Trophoblast cell (in vitro differentiated cells and primary cell): ENCODE measurements around the gene ASTN1.

Source experiments
- DNase-seq, 2 donors: peaks; one replicate each; pipeline ENCODE4 v3.0.0-alpha.2; 2016
- H2AFZ ChIP-seq: 2 replicates; pipeline ENCODE4 v1.6.1; 2013; ENCODE audit warnings: low read length, moderate library complexity, mild to moderate bottlenecking; ENCODE audit not compliant: insufficient read depth, poor library complexity
- H2AK5ac ChIP-seq: 2 replicates; pipeline ENCODE4 v1.6.1; 2013; ENCODE audit warnings: mild to moderate bottlenecking, low read length
- H2BK120ac ChIP-seq: 2 replicates; pipeline ENCODE4 v1.6.1; 2013; ENCODE audit warnings: low read length, mild to moderate bottlenecking, moderate library complexity; ENCODE audit not compliant: insufficient read depth, poor library complexity
- H2BK12ac ChIP-seq: 2 replicates; pipeline ENCODE4 v1.6.1; 2013; ENCODE audit warnings: mild to moderate bottlenecking, low read length, moderate library complexity
- H2BK5ac ChIP-seq: 2 replicates; pipeline ENCODE4 v1.6.1; 2013; ENCODE audit warnings: low read length, low read depth, moderate library complexity, mild to moderate bottlenecking; ENCODE audit not compliant: poor library complexity
- H3K14ac ChIP-seq: 2 replicates; pipeline ENCODE4 v1.6.1; 2013; ENCODE audit warnings: mild to moderate bottlenecking, low read length
- H3K18ac ChIP-seq: 2 replicates; pipeline ENCODE4 v1.6.1; 2013; ENCODE audit warnings: mild to moderate bottlenecking, low read length
- H3K23ac ChIP-seq: 2 replicates; pipeline ENCODE4 v1.6.1; 2013; ENCODE audit warnings: low read length
- H3K27ac ChIP-seq: 2 replicates; pipeline ENCODE4 v1.5.1; 2013; ENCODE audit warnings: low read depth, mild to moderate bottlenecking, inconsistent platforms, low read length, moderate library complexity
- H3K27me3 ChIP-seq: 2 replicates; pipeline ENCODE4 v1.6.1; 2013; ENCODE audit warnings: inconsistent platforms, mild to moderate bottlenecking, low read length, moderate library complexity; ENCODE audit not compliant: insufficient read depth
- H3K36me3 ChIP-seq, 2 experiments: 1 replicate in 1 of 2; 2 replicates in 1 of 2; pipeline ENCODE4 v1.6.1; 2013; ENCODE audit warnings: low read length in 2 of 2, mild to moderate bottlenecking in 2 of 2, moderate library complexity in 1 of 2; ENCODE audit not compliant: insufficient read depth in 2 of 2, control insufficient read depth in 1 of 2
- H3K4ac ChIP-seq: 2 replicates; pipeline ENCODE4 v1.6.1; 2013; ENCODE audit warnings: low read depth, mild to moderate bottlenecking, low read length, moderate library complexity
- H3K4me1 ChIP-seq, 2 experiments: 1 replicate in 1 of 2; 2 replicates in 1 of 2; pipeline ENCODE4 v1.6.1; 2013; ENCODE audit warnings: low read length in 2 of 2, mild to moderate bottlenecking in 2 of 2, moderate library complexity in 1 of 2; ENCODE audit not compliant: insufficient read depth in 2 of 2, control insufficient read depth in 1 of 2
- H3K4me2 ChIP-seq: 2 replicates; pipeline ENCODE4 v1.6.1; 2013; ENCODE audit warnings: inconsistent platforms, mild to moderate bottlenecking, low read length, moderate library complexity
- H3K4me3 ChIP-seq: 2 replicates; pipeline ENCODE4 v1.5.1; 2013; ENCODE audit warnings: mild to moderate bottlenecking, low read depth, low read length, inconsistent platforms
- H3K79me1 ChIP-seq: one replicate; pipeline ENCODE4 v1.6.1; 2013; ENCODE audit warnings: low read length
- H3K79me2 ChIP-seq: 2 replicates; pipeline ENCODE4 v1.6.1; 2013; ENCODE audit warnings: low read length, mild to moderate bottlenecking; ENCODE audit not compliant: control insufficient read depth, insufficient read depth, poor library complexity
- H3K9ac ChIP-seq: 2 replicates; pipeline ENCODE4 v1.6.1; 2013; ENCODE audit warnings: mild to moderate bottlenecking, low read length
- H3K9me3 ChIP-seq: 2 replicates; pipeline ENCODE4 v1.6.1; 2013; ENCODE audit warnings: low read depth, mild to moderate bottlenecking, control low read depth, inconsistent platforms, low read length; ENCODE audit not compliant: insufficient read depth
- H4K12ac ChIP-seq: 2 replicates; pipeline ENCODE4 v1.6.1; 2013; ENCODE audit warnings: low read depth, mild to moderate bottlenecking, low read length, moderate library complexity
- H4K8ac ChIP-seq: 2 replicates; pipeline ENCODE4 v1.6.1; 2013; ENCODE audit warnings: low read depth, mild to moderate bottlenecking, low read length, moderate library complexity
- H4K91ac ChIP-seq: one replicate; pipeline ENCODE4 v1.6.1; 2013; ENCODE audit warnings: low read depth, mild to moderate bottlenecking, low read length, moderate library complexity
- WGBS: extraction: QIAGEN DNeasy Blood & Tissue Kit; methylation state at CpG from one replicate; pipeline ENCODE4 v1.1.7; 2013; ENCODE audit warnings: missing lambda C conversion rate; ENCODE audit not compliant: insufficient read length, insufficient coverage; ENCODE audit errors: extremely low coverage; 5-methylcytosine and 5-hydroxymethylcytosine counted together

The ASTN1 gene

DNA sequence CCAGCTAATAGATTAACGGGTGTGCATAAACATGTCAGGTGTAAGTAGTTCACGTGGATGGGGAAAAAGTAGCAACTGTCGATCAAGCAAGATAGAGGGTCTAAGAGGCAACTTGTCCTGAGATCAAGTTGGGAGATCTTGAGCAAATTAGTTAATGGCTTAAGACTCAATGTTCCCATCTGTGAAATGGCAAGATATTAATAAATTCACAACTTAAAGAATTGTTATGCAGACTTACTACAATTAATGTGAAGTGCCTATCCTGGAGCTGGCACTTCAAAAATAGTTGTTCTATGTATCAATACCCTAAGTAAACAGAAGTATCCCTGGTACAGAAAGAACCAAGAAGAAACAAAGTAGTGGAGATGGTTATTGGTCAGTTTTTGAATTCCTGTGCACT, 312.4 kb downstream of the ASTN1 start:
- no peak overlapping the region for H2AK5ac ChIP-seq
- H3K79me2 ChIP-seq = no peaks in the 10 kb centered on the region
- H3K79me1 ChIP-seq = peaks cover 14% of the 10 kb centered on the region
- H2BK5ac ChIP-seq = no peak overlapping the region
- H4K12ac ChIP-seq = no peak overlapping the region
- no peak overlapping the region for H3K4me2 ChIP-seq
- H3K4ac ChIP-seq = no peak overlapping the region
- H3K4me3 ChIP-seq = no peak overlapping the region
- no peak overlapping the region for H3K18ac ChIP-seq
- H3K36me3 ChIP-seq = no peaks in the 10 kb centered on the region
- no peak overlapping the region for H2BK12ac ChIP-seq
- H3K9me3 ChIP-seq = no peaks in the 10 kb centered on the region
- H3K27ac ChIP-seq = no peak overlapping the region
- no CpG with 5 or more reads among the region's 3 CpGs for WGBS
- no peak overlapping the region for H2AFZ ChIP-seq
- H3K4me1 ChIP-seq = peaks cover 14 to 20% of the 10 kb centered on the region in 2 experiments
- H3K9ac ChIP-seq = no peak overlapping the region
- no peak overlapping the region for H3K23ac ChIP-seq
- no peaks in the 10 kb centered on the region for H3K27me3 ChIP-seq
- H3K14ac ChIP-seq = no peak overlapping the region
- H2BK120ac ChIP-seq = no peak overlapping the region
- DNase-seq = no peak
- no peak overlapping the region for H4K91ac ChIP-seq
- no peak overlapping the region for H4K8ac ChIP-seq

DNA sequence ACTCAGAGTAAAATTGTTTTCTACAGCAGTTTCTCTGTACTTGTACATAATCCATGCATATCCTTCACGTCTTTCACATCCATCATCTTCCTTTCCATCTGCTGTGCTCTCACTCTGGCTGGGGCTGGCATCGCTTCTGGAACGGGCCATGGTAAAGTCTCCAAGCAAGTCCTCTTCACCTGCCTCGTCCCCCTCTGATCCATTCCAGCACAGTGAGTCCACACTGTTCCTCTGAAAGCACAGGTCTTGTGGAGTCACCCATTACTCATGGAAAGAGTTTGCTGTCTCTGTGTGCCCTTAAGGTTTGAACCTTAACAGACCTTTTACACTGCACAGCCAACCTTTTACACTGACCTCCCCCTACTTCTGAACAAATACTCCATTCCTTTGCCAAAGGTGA, 313.6 kb downstream of the ASTN1 start:
- no peak overlapping the region for H3K27ac ChIP-seq
- H3K23ac ChIP-seq = no peak overlapping the region

DNA sequence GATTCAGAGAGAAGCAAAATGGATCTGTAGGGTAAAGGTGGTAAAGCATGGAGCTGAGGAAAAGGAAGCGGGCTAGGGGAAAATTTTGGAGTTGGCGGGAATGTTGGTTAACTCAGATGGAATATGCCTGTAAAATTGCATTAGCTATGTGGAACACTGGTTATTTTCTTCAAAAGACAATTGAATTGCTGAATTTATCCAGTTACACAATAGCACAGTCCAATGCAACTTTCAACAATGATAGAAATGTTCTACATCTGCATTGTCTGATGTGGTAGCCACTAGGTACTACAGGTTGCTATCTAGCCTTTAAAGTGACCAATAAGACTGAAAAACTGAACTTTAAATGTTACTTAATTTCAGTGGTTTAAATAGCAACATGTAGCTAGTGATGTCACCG, 315.2 kb downstream of the ASTN1 start:
- no peak overlapping the region for H3K27ac ChIP-seq
- H3K4me1 ChIP-seq = peaks cover 14 to 26% of the 10 kb centered on the region in 2 experiments
- WGBS = 100% methylated on average over 2 of the region's 3 CpGs
- peak overlapping the region; percentile 12 for H2BK5ac ChIP-seq
- no peak overlapping the region for H3K18ac ChIP-seq
- no peaks in the 10 kb centered on the region for H3K36me3 ChIP-seq
- H2AFZ ChIP-seq = no peak overlapping the region
- H3K23ac ChIP-seq = no peak overlapping the region
- no peak overlapping the region for H2BK120ac ChIP-seq
- no peak overlapping the region for H4K8ac ChIP-seq
- H3K4ac ChIP-seq = no peak overlapping the region
- H4K12ac ChIP-seq = no peak overlapping the region
- no peak overlapping the region for H2AK5ac ChIP-seq
- H3K27me3 ChIP-seq = no peaks in the 10 kb centered on the region
- H3K4me3 ChIP-seq = no peak overlapping the region
- H3K4me2 ChIP-seq = no peak overlapping the region
- H3K9ac ChIP-seq = no peak overlapping the region
- H3K79me2 ChIP-seq = no peaks in the 10 kb centered on the region
- peak overlapping the region; percentile 84 for H2BK12ac ChIP-seq
- H4K91ac ChIP-seq = peak overlapping the region; percentile 61
- H3K9me3 ChIP-seq = no peaks in the 10 kb centered on the region
- peaks cover 22% of the 10 kb centered on the region for H3K79me1 ChIP-seq
- DNase-seq = peak; percentile 40 to 90
- H3K14ac ChIP-seq = no peak overlapping the region

More for the DNA sequence above, 313.6 kb downstream of the ASTN1 start:
- no peaks in the 10 kb centered on the region for H3K79me2 ChIP-seq
- no peak overlapping the region for H4K12ac ChIP-seq
- H3K4me3 ChIP-seq = no peak overlapping the region
- no CpG with 5 or more reads among the region's 4 CpGs for WGBS
- H2AK5ac ChIP-seq = no peak overlapping the region
- no peak overlapping the region for H3K4ac ChIP-seq
- no peak overlapping the region for H4K8ac ChIP-seq
- no peaks in the 10 kb centered on the region for H3K36me3 ChIP-seq
- H2BK12ac ChIP-seq = no peak overlapping the region
- H3K4me1 ChIP-seq = peaks cover 15 to 27% of the 10 kb centered on the region in 2 experiments
- H3K18ac ChIP-seq = no peak overlapping the region
- H2BK5ac ChIP-seq = no peak overlapping the region
- H3K14ac ChIP-seq = no peak overlapping the region
- H4K91ac ChIP-seq = no peak overlapping the region
- DNase-seq = peak; percentile 47 to 57
- H3K4me2 ChIP-seq = no peak overlapping the region
- no peaks in the 10 kb centered on the region for H3K27me3 ChIP-seq
- H3K9ac ChIP-seq = no peak overlapping the region
- peaks cover 17% of the 10 kb centered on the region for H3K79me1 ChIP-seq
- H2AFZ ChIP-seq = no peak overlapping the region
- no peak overlapping the region for H2BK120ac ChIP-seq
- H3K9me3 ChIP-seq = no peaks in the 10 kb centered on the region

DNA sequence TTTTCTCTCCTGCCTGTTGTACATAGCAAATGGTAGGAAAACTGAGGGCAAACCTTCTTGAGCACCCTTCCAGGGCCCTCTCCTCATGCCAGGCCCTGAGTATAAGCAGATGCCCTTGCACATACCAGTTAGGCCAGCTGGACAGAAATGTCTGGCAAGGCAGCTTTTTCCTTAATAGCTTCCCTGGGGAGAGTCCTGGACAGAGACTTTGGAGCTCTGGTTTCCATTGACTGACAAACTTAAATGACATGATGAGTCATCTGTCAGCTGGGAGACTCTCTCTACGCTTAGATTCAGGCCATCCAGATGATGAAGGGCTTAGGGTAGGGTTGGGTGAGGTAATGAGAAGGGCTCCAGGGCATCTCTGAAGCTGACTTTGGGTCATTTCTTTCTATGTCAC, 317.5 kb downstream of the ASTN1 start:
- Histone ChIP-seq H3K23ac (no peak overlapping the region), H3K18ac (no peak overlapping the region), H4K8ac (no peak overlapping the region), H3K9ac (no peak overlapping the region), H3K14ac (no peak overlapping the region), H3K36me3 (no peaks in the 10 kb centered on the region), H2AFZ (no peak overlapping the region), H2BK120ac (no peak overlapping the region), H3K79me2 (no peaks in the 10 kb centered on the region), H3K4me2 (no peak overlapping the region), H3K4ac (no peak overlapping the region), H3K4me3 (no peak overlapping the region), H3K4me1 (peaks cover 8 to 15% of the 10 kb centered on the region in 2 experiments), H2BK12ac (no peak overlapping the region), H4K91ac (no peak overlapping the region), H3K27ac (peak overlapping the region; percentile 88), H4K12ac (no peak overlapping the region), H2AK5ac (no peak overlapping the region), H2BK5ac (peak overlapping the region; percentile 89), H3K9me3 (no peaks in the 10 kb centered on the region), H3K27me3 (no peaks in the 10 kb centered on the region), H3K79me1 (peaks cover 22% of the 10 kb centered on the region)
- WGBS = no CpG with 5 or more reads among the region's 1 CpG
- DNase-seq = peak; percentile 73 to 84
